Lung microvascular endothelial cell (primary cell): ENCODE data around the gene PDE3B. TPM values are rescaled to one million over a fixed set of nuclear protein-coding genes. Genes with fewer than 3 reads are reported as not detected.
"Not testable (repeated sequence)": the region's sequence is repeated elsewhere in the genome, so short reads cannot be mapped to it uniquely, and the experiment has no call there.

Experiments
- DNase-seq, 2 donors: peaks; one replicate each; pipeline versions ENCODE4 v3.0.0 to v3.0.0-alpha.2; 2010; ENCODE audit warnings: low read depth in 2 of 2
- total RNA-seq: library from RNA; depleted of rRNA; stranded (reverse); fragments of >200 nt; gene quantifications from 2 replicates; pipeline ENCODE4 v1.2.1, GENCODE V29; 2014

The PDE3B gene
- total RNA-seq, 1 donor from 2014 or later, result 0.40 TPM

- DNase-seq, result not testable (repeated sequence)
Observed at GRCh38 chr11:14743667-14744066, 100.1 kb downstream of the PDE3B start.

DNA sequence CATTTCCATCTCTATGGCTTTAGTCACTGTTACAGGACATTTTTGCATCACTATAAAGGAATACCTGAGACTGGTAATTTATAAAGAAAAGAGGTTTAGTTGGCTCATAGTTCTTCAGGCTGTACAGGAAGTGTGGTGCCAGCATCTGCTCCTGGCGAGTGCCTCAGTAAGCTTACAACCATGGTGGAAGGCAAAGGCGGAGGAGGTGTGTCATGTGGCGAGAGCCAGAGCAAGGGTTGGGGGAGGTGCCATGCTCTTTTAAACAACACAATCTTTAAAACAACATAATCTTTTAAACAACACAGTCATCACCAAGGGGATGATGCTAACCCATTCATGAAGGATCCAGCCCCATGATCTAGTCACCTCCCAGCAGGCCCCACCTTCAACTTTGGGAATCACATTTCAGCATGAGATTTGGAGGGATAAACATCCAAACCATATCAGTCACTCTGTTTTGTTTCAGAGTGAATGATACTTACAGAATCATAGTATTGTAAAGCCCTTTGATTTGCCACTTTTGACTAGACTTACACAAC lies 103.3 kb downstream of the PDE3B start:
- no peak for DNase-seq

GRCh38 chr11:14748090-14748489 lies 104.5 kb downstream of the PDE3B start:
- DNase-seq, result no peak

DNA sequence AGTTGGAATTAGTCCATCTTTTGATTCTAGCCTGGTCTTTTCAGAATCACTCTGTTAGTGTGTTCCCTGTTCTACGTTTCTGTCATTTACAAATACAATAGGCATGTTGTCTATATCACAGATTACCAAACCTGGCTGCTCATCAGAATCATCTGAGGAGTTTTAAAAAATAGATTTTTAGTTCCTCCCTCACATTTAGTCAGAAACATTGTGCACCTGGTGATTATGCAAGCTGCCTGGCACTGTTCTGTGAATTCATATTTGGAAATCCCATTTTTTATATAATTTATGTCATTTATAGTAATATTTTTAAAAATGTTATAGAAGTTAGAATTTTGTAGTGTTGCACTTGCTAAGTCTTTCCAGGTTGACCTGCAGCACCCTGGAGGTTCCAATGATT lies 107.3 kb downstream of the PDE3B start:
- no peak for DNase-seq

GRCh38 chr11:14751975-14752407 lies 108.4 kb downstream of the PDE3B start:
- no peak for DNase-seq

- DNase-seq, result no peak
Observed at GRCh38 chr11:14755140-14755539, 111.5 kb downstream of the PDE3B start.

GRCh38 chr11:14756349-14756748 lies 112.7 kb downstream of the PDE3B start:
- DNase-seq, result no peak

- DNase-seq, result not testable (repeated sequence)
Observed at GRCh38 chr11:14759300-14760012, 115.9 kb downstream of the PDE3B start.

DNA sequence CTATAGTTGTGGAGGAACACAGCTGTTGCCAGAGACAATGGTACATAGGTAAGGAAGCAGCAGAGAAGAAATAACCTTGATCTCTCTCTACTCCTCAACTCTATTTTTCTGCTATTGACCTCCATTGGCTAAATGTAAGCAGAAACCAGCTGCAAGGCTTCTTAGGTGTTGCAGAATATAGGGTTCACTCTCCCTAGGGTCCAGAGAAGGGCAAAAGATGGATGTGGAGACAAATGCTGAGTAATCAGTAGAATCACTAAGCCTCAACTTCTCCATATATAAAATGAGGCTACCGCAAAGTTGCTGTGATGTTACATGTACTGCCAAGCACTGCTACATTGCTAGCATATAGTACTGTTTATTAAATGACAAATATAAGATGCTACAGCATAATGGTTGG lies 120.6 kb downstream of the PDE3B start:
- DNase-seq, result no peak

DNA sequence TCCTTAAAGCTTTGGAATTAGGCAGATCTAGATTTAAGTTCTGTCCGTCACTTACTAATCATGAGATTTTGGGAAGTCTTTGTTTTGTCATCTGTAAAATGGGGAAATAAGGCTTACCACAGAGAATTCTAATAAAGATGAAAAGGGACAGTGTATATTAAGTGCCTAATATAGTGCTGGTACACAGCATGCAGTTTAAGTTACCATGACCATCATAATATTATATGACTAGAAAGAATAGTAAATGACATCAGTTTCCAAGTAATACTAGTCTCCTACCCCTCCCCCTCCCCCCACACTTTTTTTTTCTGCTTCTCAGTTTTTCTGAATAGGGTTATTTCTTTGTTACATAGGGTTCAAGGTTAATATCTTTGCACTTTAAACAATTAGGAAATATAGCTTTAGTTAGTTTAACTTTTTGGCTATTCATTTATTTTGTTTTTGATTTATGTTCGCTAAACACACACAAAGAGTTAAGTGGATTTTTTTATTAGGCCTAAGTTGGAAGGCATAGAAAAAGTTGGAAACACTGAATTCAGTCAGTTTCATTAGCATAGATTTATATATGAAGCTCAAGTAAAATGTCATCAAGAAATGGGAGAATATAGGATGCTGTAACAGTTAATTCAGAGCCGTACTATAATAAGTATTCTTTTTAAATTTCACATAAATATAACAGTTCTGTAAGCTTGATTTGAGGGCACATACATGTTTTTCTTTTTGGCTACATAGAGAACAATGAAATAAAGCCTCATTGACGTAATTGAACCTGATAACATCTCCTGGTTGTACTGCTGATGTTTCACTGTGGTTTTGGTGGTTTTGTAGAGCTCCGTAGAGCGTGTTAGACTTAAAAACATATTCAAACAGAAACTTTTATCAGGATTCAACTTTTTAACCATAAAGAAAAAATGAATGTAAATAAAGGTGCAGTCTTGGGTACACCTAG lies 121.2 kb downstream of the PDE3B start:
- DNase-seq, result peak in 1 of 2 donors; percentile 67

GRCh38 chr11:14766585-14766984 lies 123.0 kb downstream of the PDE3B start:
- DNase-seq, result no peak

GRCh38 chr11:14768526-14769188 lies 125.1 kb downstream of the PDE3B start:
- DNase-seq, result no peak

DNA sequence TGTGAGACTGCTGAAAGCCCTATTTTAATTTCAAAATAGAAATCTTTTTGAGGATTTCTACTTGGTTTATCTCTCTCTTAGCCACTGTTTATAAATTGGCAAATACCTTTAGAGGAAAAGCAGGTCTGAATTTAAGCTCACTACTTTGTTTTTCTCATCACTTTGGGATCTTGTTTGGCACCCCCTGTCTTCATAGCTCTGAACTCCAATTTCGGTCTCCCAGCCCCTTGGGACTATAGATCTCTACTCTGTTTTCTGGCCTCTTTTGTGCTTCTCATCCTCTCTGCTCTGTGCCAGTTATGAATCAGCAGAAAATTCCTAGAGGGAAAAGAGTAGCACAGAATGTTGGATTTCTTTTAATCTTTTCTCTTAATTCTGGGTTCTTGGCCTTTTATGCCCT lies 130.2 kb downstream of the PDE3B start:
- DNase-seq, result no peak

DNA sequence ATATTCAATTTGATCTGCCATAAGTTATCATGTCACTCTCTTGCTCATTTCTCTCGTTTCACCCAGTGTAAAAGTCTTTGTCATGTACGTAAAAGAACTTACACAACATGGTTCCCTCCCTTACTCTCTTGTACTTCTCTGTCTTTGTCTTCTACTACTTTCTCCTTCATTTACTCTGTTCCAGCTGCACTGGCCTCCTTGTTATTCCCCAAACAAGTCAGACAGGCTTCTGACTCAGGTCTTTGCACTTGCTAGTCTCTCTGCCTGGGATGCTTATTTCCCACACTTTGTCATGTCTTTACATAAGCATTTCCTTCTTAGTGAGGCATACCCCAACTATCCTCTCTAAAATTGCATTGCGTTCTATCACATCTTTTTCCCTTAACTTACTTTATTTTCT lies 131.1 kb downstream of the PDE3B start:
- DNase-seq, result no peak

- DNase-seq, result no peak
Observed at GRCh38 chr11:14775897-14776296, 132.3 kb downstream of the PDE3B start.

DNA sequence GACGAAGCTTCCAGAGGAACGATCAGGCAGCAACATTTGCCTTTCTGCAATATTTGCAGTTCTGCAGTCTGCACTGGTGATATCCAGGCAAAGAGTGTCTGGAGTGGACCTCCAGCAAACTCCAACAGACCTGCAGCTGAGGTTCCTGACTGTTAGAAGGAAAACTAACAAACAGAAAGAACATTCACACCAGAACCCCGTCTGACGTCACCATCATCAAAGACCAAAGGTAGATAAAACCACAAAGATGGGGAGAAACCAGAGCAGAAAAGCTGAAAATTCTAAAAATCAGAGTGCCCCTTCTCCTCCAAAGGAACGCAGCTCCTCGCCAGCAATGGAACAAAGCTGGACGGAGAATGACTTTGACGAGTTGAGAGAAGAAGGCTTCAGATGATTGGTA lies 134.9 kb downstream of the PDE3B start:
- not testable (repeated sequence) for DNase-seq

- no peak for DNase-seq
Observed at GRCh38 chr11:14783788-14784187, 140.2 kb downstream of the PDE3B start.

DNA sequence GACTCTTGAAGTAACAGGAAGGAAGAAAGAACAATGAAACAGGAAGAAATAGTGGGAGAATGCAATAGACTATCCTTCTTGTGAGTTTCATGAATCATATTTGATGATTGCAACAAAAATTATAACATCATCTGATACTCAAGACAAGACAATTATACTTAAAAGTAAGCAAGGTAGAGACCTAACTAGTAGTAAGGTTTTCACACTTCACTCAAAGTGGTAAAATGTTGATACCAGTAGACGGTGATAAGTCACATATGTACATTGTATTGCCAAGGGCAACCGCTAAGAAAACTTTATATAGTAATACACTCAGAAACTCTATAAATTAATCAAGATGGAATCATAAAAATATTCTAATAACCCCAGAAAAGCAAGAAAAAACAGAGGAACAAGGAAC lies 140.6 kb downstream of the PDE3B start:
- DNase-seq, result no peak

DNA sequence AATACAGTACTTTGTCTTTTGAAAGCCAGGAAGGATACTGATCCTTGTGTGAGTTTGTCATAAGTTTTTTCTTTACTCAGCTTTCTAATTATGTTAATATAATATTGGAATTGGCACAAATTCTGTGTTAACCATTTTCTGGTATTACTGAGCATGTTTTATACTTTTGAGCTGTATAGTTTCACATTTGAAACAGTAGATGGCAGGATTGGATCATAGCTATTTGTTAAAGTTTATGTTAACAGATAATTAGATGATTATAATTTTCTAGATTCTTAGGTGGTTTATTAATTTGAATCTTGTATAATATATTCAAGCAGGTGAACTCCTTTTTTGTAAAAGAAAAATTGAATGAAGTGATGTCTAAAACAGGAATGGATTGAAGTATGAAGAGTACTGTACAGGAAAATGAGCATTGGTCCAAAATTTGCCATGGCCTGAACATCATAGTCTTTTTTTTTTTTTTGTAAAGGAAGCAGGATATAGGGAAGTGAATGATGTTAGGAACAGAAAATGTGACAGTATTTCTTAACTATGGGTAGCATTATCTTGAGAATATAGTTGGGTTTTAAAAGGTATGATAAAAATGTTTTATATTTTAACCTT lies 146.4 kb downstream of the PDE3B start:
- peak; percentile 31 to 35 for DNase-seq

DNA sequence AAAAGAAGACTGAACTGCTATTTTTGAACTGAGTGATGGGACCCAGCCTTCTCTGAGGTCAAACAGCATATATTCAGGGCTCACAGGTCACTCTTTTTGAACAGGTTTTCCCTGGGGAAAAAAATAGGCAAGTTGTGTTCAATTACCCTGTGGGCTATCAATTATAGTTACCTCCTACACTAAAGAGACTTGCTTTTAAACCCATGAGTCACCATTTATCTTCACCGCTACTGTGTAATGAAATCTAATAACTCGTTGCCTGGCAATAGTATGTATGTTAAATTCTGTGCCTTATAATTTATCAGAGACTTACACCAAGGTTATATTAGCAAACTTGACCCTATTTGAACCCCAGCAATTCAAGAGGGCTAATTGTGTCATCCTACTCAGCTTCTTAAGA lies 149.9 kb downstream of the PDE3B start:
- DNase-seq, result no peak

GRCh38 chr11:14796028-14796427 lies 152.4 kb downstream of the PDE3B start:
- not testable (repeated sequence) for DNase-seq
